HepG2 (cell line): ENCODE measurements around the gene ZNF883. TPM values are rescaled to one million over a fixed set of nuclear protein-coding genes. Genes with fewer than 3 reads are reported as not detected.

Experiments
- polyA plus RNA-seq, 8 experiments: library from polyadenylated mRNA; depleted of rRNA in 3 of 8; stranded (reverse) in 7 of 8; unstranded in 1 of 8; fragments of >200 nt; fragmentation: Illumina TruSeq in 4 of 8; extraction: Trizol in 4 of 8; gene quantifications; 2 replicates each; pipeline versions ENCODE4 v1.2.1 to v1.2.3, GENCODE V29; 2011 to 2016; ENCODE audit warnings: low read depth in 4 of 8, missing spikeins in 1 of 8, mixed read lengths in 1 of 8; ENCODE audit not compliant: insufficient read depth in 1 of 8
- total RNA-seq, 5 experiments: library from RNA; depleted of rRNA; stranded (reverse); fragments of >200 nt; fragmentation: Illumina TruSeq; extraction: Trizol; gene quantifications; 2 replicates each; pipeline ENCODE4 v1.2.3, GENCODE V29; 2016; ENCODE audit warnings: low read depth in 1 of 5

ZNF883 gene
- total and polyA plus RNA-seq, 2 of the 13 experiments (the other 11 are each of a cell fraction or from before 2014, with no cell fraction given): 5.3 to 10.0 TPM

Other genes with a start within 250 kb of the ZNF883 start
- not detected in 2 replicates for gene SLC46A2, start 121.3 kb downstream of the ZNF883 start, total RNA-seq (2016; rRNA removed; fragmentation: Illumina TruSeq; extraction: Trizol)
- gene SLC46A2, start 121.3 kb downstream of the ZNF883 start, polyA plus RNA-seq (2011; rRNA removed): not detected in 2 replicates
- 3.7 and 5.6 TPM in 2 replicates for gene ZFP37, start 44.5 kb upstream of the ZNF883 start, total RNA-seq (2016; rRNA removed; fragmentation: Illumina TruSeq; extraction: Trizol)
- 0.78 and 1.1 TPM in 2 replicates for gene ZFP37, start 44.5 kb upstream of the ZNF883 start, polyA plus RNA-seq (2011; rRNA removed)
- gene SLC31A2, start 138.8 kb upstream of the ZNF883 start, total RNA-seq (2016; rRNA removed; fragmentation: Illumina TruSeq; extraction: Trizol): 6.0 and 9.3 TPM in 2 replicates
- 10.2 and 10.9 TPM in 2 replicates for gene SLC31A2, start 138.8 kb upstream of the ZNF883 start, polyA plus RNA-seq (2011; rRNA removed)
- 11.8 and 12.3 TPM in 2 replicates for gene FKBP15, start 209.1 kb upstream of the ZNF883 start, total RNA-seq (2016; rRNA removed; fragmentation: Illumina TruSeq; extraction: Trizol)
- 18.6 and 23.4 TPM in 2 replicates for gene FKBP15, start 209.1 kb upstream of the ZNF883 start, polyA plus RNA-seq (2011; rRNA removed)
- gene SLC31A1, start 209.4 kb upstream of the ZNF883 start, total RNA-seq (2016; rRNA removed; fragmentation: Illumina TruSeq; extraction: Trizol): 45.9 and 70.0 TPM in 2 replicates
- gene SLC31A1, start 209.4 kb upstream of the ZNF883 start, polyA plus RNA-seq (2011; rRNA removed): 51.3 and 62.9 TPM in 2 replicates